HUDEP-2 (cell line): Measurements from ENCODE around the gene ZNF618.
"Not testable (repeated sequence)": the region's sequence is repeated elsewhere in the genome, so short reads cannot be mapped to it uniquely, and the experiment has no call there.

ENCODE experiments used
- DNase-seq, 76 experiments: peaks; one replicate each; lab custom pipeline; 2025; ENCODE audit not compliant: unreplicated experiment in 76 of 76; lab: John Stamatoyannopoulos, UW

The ZNF618 gene

DNA sequence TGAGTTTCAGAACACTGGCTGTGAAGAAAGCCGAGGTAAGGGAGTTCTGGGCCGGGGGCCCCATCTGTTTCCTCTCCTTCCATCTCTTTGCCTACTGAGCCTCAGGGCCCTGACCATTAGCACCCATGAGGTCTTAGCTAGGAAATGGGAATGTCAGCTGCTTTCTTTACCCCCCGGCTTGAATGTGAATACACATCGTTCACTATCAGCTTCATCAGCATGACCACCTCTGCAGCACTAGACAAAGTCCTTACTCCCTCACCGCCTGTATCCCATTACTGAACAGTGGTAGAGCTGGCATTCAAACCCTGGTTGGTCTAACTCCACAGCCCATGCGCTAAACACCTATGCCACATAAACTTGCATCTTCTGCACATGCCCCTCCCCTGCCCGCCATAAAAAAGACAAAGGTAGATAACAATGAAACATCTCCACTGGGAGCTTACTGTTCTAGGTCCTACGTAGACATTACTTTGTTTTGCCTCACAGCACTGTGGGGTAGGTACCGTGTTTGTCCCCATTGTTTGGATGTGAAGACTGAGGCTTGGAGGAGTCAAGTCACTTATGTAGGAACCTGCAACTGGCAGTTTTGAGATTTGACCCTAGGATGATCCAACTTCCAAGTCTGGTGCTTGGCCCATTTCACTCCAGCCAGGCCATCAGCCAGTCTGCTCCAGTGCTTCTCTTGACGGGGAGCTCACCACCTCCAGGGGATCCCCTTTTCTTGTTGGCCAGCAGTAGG is 108.7 kb downstream of the ZNF618 start:
- no peak for DNase-seq

GRCh38 chr9:113985968-113986585 is 110.0 kb downstream of the ZNF618 start:
- no peak for DNase-seq

- no peak for DNase-seq
Measured at GRCh38 chr9:113986931-113987330, 110.8 kb downstream of the ZNF618 start.

- DNase-seq: no peak
Measured at GRCh38 chr9:113987526-113987925, 111.4 kb downstream of the ZNF618 start.

DNA sequence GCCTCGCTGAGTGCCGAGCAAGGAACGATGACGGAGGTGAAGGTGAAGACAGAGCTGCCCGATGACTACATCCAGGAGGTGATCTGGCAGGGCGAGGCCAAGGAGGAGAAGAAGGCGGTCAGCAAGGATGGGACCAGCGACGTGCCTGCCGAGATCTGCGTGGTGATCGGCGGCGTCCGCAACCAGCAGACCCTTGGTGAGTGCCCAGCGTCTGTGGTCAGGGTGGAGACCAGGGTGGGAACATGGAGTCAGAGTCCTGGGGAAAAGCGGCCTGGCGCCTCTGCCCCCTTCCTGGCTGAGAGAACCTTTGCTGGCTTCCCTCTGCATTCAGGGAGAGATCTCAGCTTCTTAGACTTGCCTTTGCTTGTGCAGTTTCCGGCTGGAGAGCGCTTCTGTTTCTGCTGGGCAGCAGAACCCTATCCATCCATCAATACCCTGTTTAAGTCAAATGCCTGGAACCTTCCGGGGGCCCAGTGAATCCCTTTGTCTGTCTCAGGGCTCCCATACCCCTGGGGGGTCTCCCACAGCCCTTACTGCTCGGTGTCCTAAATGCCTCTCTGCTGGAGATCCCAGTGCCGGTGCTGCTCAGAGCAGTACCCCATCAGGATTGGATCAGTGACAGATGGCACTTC is 112.4 kb downstream of the ZNF618 start:
- DNase-seq: no peak

GRCh38 chr9:113989017-113989713 is 113.1 kb downstream of the ZNF618 start:
- no peak for DNase-seq

- no peak for DNase-seq
Measured at GRCh38 chr9:113989714-113990569, 113.8 kb downstream of the ZNF618 start.

- DNase-seq: no peak
Measured at GRCh38 chr9:113990570-113990907, 114.4 kb downstream of the ZNF618 start.

- no peak for DNase-seq
Measured at GRCh38 chr9:113990975-113991471, 114.9 kb downstream of the ZNF618 start.

- DNase-seq: no peak
Measured at GRCh38 chr9:113991714-113992113, 115.6 kb downstream of the ZNF618 start.

DNA sequence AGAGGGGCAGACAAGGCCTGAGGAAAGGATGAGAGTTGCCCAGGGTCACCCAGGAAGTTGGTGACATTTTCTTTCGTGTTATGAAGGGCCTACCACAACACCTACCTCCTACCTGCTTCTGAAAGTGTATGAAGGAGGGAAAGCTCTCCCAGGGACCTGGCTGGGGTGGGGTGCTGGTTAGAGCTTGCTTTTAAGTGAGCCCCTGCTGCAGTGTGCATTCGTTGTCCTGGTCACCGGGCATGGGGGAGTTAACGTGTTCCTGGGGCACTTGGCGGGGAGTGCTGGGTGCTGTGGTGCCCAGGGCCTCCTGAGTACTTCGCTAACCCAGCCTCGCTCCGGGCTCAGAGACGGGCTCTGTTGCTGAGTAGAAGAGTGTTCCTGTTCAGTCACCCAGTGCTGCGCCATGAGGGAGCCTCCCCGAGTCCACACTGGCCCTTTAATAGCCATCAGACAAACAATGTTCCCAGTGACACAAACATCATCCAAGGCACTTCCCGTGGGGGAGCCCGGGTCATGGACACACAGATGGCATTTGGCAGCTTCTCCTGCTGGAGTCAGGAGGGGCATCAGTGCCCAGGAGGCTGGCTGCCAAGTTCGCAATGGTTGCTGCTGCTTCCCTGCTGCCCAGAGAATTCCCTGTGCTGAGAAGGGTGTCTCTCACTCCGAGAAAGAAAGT is 116.3 kb downstream of the ZNF618 start:
- DNase-seq: no peak

GRCh38 chr9:113992994-113993393 is 116.9 kb downstream of the ZNF618 start:
- DNase-seq: no peak

GRCh38 chr9:113993838-113994540 is 117.9 kb downstream of the ZNF618 start:
- DNase-seq: no peak

DNA sequence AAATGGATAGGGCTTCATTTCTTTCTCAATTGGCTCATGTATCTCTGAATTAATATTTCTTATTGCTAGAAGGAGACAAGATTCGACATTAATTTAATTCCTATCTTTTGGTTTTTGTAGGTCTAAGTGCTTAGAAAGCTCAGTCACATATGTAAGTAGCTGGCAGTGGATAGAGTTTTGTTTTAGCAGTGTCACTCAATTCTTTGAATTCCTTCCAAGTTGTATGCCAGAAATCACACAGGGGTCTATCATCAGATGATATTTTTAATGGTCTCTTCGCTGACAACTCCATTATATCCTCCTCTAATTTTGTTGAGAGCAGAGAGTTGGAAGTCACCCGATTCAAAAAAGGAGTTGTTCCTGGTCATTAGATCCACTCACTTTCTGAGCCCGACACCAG is 119.3 kb downstream of the ZNF618 start:
- DNase-seq: no peak

DNA sequence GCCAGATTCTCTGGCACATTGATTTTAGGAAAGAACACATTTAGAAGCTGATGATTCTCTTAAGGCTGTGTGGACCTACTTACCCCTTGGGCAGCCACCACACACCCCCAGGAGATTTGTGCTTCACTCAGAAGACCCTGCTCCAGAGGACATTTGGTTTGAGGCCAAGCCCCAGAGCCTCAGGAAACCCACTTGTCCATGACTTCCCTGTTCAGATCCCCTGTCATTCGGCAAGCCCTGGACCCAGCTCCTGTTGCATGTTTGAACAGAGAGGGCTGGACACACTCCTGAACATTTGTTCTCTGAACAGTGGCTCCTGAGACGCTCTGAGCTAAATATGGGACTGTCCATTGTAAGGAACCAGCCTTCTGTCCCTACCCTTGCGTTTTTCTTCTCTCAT is 119.9 kb downstream of the ZNF618 start:
- no peak for DNase-seq

GRCh38 chr9:113996531-113997001 is 120.5 kb downstream of the ZNF618 start:
- no peak for DNase-seq

DNA sequence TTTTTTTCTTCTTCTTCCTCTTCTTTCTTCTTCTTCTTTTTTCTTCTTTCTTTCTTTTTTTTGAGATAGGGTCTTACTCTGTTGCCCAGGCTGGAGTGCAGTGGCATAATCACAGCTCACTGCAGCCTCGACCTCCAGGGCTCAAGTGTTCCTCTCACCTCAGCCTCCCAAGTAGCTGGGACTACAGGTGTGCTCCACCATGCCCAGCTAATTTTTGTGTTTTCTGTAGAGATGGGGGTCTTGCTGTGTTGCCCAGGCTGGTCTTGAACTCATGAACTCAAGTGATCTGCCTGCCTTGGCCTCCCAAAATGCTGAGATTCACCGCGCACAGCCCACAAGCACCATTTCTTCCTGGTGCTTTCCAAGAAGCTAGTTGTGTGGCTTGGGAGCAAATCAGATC is 121.0 kb downstream of the ZNF618 start:
- not testable (repeated sequence) for DNase-seq

DNA sequence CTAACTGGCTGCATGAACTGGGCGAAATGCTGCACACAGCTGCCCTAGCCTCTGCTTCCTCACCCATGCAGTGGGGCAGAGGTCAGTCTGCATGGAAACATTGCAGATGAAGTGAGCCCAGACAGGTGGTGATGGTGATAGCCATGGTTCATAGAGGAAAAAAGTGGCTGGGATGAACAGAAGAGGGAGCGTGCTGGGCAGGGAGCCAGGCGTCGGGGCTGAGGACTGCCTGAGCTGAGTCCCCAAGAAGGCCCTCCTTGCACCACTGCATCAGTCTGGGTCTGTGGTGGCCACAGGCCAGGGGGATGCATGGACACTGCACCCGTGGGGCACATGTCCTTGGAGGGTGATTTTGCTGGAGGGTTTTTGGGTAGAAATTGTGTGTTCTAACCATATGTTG is 121.5 kb downstream of the ZNF618 start:
- DNase-seq: no peak

DNA sequence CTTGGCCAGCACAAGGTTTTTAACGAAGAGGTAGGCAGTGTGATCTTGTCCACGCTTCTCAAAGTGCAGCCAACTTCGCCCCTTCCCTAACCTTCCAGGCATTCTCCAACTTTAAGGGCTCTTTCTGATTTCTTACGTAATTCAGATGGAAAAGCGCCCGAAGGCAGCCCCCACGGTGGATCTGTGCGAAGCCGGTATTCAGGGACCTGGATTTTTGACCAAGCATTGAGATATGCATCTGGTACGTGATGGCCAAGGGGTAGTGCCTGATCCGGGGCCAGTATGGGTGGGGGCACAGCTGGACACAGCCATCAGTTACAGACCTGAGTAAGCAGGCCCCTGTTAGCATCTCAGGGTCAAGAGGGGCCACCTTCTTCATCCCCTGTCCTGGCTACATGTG is 122.0 kb downstream of the ZNF618 start:
- no peak for DNase-seq
